Inflammatory macrophage treated with lipopolysaccharide for 1 hour (primary cell): ENCODE data around the gene PPP2R5D.

ENCODE experiments used
- DNase-seq, 2 donors: peaks; one replicate each; pipeline ENCODE4 v3.0.0-alpha.2; 2020 to 2022

PPP2R5D gene

DNA sequence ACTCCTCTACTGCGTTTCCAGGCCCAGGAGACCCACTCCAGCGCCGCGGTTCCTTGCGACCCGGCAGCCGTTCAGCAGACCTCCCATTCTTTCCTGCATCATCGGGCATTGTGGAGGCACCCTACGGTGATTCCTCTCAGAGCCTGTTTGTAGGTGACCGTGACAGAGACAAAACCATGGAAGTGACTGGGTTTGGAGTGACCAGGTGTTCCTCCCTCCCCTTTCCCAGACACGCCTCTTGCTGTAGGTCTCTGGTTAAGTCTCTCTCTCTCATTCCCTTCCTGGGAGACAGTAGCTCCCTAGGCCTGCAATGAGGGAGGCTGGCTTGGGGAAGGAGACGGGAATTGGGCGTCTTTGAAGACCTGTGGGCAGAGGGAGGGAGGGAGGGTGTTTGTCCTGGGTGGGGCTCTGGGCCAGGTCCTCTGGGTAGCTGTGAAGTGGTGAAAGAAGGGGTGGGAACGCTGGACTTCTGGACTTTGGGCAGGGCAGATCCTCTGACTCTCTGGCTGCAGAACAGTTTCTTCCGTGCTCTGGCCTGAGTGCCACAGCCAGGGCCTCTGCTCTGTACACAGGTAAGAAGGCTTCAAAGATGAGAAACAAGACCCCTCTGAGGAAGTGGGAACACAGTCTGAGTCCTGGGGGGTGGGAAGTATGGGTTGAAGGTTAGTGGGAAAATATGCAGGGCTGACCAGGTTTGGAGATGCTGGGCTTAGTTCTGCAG, 75.8 kb downstream of the PPP2R5D start:
- DNase-seq, result no peak

DNA sequence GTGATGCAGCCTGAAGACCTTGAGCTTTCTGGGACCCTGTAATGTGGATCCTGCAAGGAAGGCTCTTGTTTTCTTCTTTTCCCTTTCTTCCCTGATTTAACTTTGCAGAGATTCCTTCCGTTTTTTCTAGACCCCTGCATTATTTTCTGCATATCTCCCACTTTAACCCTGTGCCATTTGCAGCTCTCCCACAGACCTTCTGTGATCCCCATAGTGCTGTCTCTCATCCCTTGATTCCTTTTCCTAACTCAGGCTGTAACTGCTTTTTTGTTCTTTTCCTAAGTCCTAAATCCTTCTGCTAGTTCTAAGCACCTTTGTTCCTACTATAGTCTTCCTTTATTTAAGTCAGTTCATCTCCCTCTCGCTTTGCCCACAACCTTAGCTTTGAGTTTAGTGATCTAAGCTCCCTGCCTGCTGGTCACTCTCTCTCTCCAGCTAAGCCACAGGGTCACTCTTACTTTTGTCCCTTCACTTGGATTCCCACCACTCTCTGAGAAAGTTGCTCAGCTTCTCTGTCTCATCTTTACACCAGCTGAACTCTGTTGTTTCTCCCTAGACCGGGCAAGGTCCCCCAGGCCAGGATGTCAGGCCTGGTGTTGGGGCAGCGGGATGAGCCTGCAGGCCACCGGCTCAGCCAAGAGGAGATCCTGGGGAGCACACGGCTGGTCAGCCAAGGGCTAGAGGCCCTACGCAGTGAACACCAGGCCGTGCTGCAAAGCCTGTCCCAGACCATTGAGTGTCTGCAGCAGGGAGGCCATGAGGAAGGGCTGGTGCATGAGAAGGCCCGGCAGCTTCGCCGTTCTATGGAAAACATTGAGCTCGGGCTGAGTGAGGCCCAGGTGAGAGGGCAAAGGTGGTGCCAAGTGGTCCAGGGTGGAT, 76.6 kb downstream of the PPP2R5D start:
- no peak for DNase-seq

GRCh38 chr6:43061861-43062260, 77.5 kb downstream of the PPP2R5D start:
- no peak for DNase-seq
